ENCODE measurements around the gene IER5L.

Gene IER5L

DNA sequence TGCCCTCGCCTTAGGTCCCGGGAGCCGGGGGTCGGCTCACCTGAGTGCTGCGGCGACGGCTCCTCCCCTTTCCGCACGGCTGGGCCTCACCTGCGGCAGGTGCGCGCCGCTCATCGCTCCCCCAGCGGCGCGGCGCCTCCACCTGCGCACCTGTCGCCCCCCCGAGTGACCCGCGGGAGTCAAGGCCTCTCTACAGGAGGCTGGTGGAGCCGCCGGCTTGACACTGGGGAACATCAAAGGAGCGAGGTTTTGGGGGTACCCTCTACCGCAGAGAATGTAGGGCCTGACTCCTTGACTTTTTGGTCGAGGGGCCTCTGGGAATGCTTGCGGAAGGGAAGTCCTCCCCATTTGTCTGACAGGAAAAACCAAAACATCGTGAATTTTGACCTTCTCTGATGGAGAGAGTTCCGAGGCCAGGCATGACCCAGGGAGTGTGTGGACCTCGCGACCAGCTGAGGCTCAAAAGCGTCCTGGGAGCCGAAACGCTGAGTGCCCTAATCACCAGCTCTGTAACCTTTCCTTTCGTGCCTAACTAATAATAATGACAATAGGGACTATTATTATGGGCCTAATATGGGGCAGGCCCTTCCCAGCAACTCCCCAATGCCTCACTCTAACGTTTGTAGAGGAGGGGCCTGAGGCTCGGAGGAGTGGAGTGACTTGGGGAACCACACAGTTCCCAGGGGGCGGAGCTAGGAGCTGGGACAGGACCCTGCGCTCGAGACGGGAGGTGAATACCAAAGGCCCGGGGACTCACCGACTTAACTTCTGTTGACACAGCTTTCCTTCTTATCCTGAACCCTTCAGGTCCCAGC is 714 bp upstream of the IER5L start:
- Histone ChIP-seq H3K36me3 (ENCODE audit: control insufficient read depth in 2 of 2, insufficient read depth in 1 of 2, low read length in 2 of 2) (no peaks in the 10 kb centered on the region), H3K4me1 (ENCODE audit: control insufficient read depth, insufficient read depth, low read length) (peaks cover 7% of the 10 kb centered on the region), H3K4me3 (ENCODE audit: low read depth, low read length) (peak overlapping the region; percentile 23), H3K9me3 (ENCODE audit: control insufficient read depth, insufficient read depth, low read depth, low read length) (no peaks in the 10 kb centered on the region), H3K27ac (ENCODE audit: extremely low read depth, low read depth, low read length) (no peak overlapping the region)
- POLR2A ChIA-PET = interaction anchor here (0.6 to 1.9 kb wide), 60 partner anchors 8 to 625 kb away, joined by 3 to 29 read pairs (median 5); partner anchors contain the start of genes C9orf50, NTMT1 and ZDHHC12
- CTCF ChIA-PET = interaction anchor here (0.6 to 2.0 kb wide), 8 partner anchors 37 to 1611 kb away, joined by 3 to 9 read pairs (median 6); no protein-coding TSS in a partner anchor
- no peak for TF ChIP-seq ZNF701 (tag by site-specific recombination; IDR thresholded peaks at IDR 0.05)
- TF ChIP-seq ZNF600 (tag by site-specific recombination; IDR thresholded peaks at IDR 0.05) = no peak
- no peak for TF ChIP-seq ZNF335 (tag by site-specific recombination; conservative IDR thresholded peaks at IDR 0.05)
- TF ChIP-seq SCRT2 (tag by site-specific recombination; IDR thresholded peaks at IDR 0.05) = peak; percentile 25; the same call in 1 of the 2 replicates
- TF ChIP-seq ZNF341 (tag by site-specific recombination; IDR thresholded peaks at IDR 0.05; ENCODE audit: low read depth) = peak; percentile 59
- TF ChIP-seq, protein P1, sequence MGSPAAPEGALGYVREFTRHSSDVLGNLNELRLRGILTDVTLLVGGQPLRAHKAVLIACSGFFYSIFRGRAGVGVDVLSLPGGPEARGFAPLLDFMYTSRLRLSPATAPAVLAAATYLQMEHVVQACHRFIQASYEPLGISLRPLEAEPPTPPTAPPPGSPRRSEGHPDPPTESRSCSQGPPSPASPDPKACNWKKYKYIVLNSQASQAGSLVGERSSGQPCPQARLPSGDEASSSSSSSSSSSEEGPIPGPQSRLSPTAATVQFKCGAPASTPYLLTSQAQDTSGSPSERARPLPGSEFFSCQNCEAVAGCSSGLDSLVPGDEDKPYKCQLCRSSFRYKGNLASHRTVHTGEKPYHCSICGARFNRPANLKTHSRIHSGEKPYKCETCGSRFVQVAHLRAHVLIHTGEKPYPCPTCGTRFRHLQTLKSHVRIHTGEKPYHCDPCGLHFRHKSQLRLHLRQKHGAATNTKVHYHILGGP (tag by site-specific recombination; IDR thresholded peaks at IDR 0.05) = no peak
- TF ChIP-seq ZNF549 (tag by site-specific recombination; IDR thresholded peaks at IDR 0.05) = no peak
- TF ChIP-seq SP2 (tag by site-specific recombination; IDR thresholded peaks at IDR 0.05) = 0 out of 2 replicates have a peak, but pooled peaks have one; percentile 13
- no peak for TF ChIP-seq ZNF501 (tag by site-specific recombination; IDR thresholded peaks at IDR 0.05)
- TF ChIP-seq ZNF707 (tag by site-specific recombination; IDR thresholded peaks at IDR 0.05) = no peak
- TF ChIP-seq TCF7L2 (IDR thresholded peaks at IDR 0.05; ENCODE audit: borderline replicate concordance, low read depth, low read length) = peak; percentile 7; the same call in 1 of the 2 replicates
- TF ChIP-seq HOXA7 (CRISPR knock-in tag; IDR thresholded peaks at IDR 0.05; ENCODE audit: borderline replicate concordance) = no peak

DNA sequence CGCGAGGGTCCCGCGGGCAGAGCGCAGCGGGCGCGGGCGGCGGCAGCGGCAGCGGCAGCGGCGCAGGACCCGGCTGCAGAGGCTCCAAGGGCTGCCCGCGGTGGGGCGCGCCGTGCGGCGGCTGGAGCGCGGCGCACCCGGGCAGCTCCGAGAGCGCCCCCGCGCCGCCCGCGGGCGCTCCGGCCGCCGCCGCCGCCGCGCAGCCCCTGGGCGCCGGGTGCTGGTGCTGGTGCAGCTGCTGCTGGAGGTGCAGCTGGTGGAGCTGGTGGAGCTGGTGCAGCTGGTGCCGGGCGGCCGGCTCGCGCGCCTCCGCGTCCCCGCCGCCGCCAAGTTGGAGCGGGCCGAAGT is 644 bp downstream of the IER5L start:
- CTCF ChIA-PET = interaction anchor here (0.7 to 2.0 kb wide), 6 partner anchors 38 to 561 kb away, joined by 3 to 9 read pairs (median 6); no protein-coding TSS in a partner anchor
- H3K27ac ChIP-seq (ENCODE audit: extremely low read depth, low read depth, low read length) = peak overlapping the region; percentile 65; the same call in 1 of the 2 replicates
- TF ChIP-seq, protein P2, sequence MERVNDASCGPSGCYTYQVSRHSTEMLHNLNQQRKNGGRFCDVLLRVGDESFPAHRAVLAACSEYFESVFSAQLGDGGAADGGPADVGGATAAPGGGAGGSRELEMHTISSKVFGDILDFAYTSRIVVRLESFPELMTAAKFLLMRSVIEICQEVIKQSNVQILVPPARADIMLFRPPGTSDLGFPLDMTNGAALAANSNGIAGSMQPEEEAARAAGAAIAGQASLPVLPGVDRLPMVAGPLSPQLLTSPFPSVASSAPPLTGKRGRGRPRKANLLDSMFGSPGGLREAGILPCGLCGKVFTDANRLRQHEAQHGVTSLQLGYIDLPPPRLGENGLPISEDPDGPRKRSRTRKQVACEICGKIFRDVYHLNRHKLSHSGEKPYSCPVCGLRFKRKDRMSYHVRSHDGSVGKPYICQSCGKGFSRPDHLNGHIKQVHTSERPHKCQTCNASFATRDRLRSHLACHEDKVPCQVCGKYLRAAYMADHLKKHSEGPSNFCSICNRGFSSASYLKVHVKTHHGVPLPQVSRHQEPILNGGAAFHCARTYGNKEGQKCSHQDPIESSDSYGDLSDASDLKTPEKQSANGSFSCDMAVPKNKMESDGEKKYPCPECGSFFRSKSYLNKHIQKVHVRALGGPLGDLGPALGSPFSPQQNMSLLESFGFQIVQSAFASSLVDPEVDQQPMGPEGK (tag by site-specific recombination; IDR thresholded peaks at IDR 0.05) = no peak
- TF ChIP-seq, protein P3, sequence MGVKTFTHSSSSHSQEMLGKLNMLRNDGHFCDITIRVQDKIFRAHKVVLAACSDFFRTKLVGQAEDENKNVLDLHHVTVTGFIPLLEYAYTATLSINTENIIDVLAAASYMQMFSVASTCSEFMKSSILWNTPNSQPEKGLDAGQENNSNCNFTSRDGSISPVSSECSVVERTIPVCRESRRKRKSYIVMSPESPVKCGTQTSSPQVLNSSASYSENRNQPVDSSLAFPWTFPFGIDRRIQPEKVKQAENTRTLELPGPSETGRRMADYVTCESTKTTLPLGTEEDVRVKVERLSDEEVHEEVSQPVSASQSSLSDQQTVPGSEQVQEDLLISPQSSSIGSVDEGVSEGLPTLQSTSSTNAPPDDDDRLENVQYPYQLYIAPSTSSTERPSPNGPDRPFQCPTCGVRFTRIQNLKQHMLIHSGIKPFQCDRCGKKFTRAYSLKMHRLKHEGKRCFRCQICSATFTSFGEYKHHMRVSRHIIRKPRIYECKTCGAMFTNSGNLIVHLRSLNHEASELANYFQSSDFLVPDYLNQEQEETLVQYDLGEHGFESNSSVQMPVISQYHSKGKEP (tag by site-specific recombination; IDR thresholded peaks at IDR 0.05) = peak; percentile 43; the same call in 1 of the 2 replicates
- H3K4me1 ChIP-seq (ENCODE audit: control insufficient read depth, insufficient read depth, low read length) = peaks cover 7% of the 10 kb centered on the region
- peak overlapping the region; percentile 64 for H3K4me3 ChIP-seq (ENCODE audit: low read depth, low read length)
- no peaks in the 10 kb centered on the region for H3K36me3 ChIP-seq (ENCODE audit: control insufficient read depth in 2 of 2, insufficient read depth in 1 of 2, low read length in 2 of 2)
- POLR2A ChIA-PET = interaction anchor here (0.6 to 1.9 kb wide), 40 partner anchors 10 to 626 kb away, joined by 3 to 29 read pairs (median 6); partner anchors contain the start of genes C9orf50 and NTMT1
- H3K9me3 ChIP-seq (ENCODE audit: control insufficient read depth, insufficient read depth, low read depth, low read length) = no peaks in the 10 kb centered on the region
